Transverse colon (tissue), 4 donors: Measurements from ENCODE around the gene KRTAP5-1. TPM values are rescaled to one million over a fixed set of nuclear protein-coding genes. Genes with fewer than 3 reads are reported as not detected.

Source experiments
- DNase-seq: peaks from one replicate; pipeline ENCODE4 v3.0.0-alpha.2; 2019
- H3K27ac ChIP-seq, 4 donors: fragments of 200-600 bp; sonication (generic); 2 replicates each; pipeline ENCODE4 v1.5.1; 2016 to 2018; ENCODE audit warnings: inconsistent platforms in 4 of 4
- H3K27me3 ChIP-seq: fragments of 200-600 bp; sonication (generic); 2 replicates; pipeline ENCODE4 v1.5.1; 2017; ENCODE audit warnings: inconsistent platforms
- H3K36me3 ChIP-seq, 4 donors: fragments of 200-600 bp; sonication (generic); 2 replicates each; pipeline ENCODE4 v1.5.1; 2017 to 2019; ENCODE audit warnings: inconsistent platforms in 4 of 4
- H3K4me1 ChIP-seq, 4 donors: fragments of 200-600 bp; sonication (generic); 2 replicates each; pipeline ENCODE4 v1.5.1; 2017 to 2020; ENCODE audit warnings: inconsistent platforms in 4 of 4
- H3K4me3 ChIP-seq, 4 donors: fragments of 200-600 bp; sonication (generic); 1 replicate in 1 of 4; 2 replicates in 3 of 4; pipeline versions ENCODE4 v1.5.1 to v1.6.1; 2017 to 2019; ENCODE audit warnings: inconsistent platforms in 4 of 4
- H3K9me3 ChIP-seq, 2 donors: fragments of 200-600 bp; sonication (generic); 2 replicates each; pipeline ENCODE4 v1.5.1; 2017 to 2019; ENCODE audit warnings: inconsistent platforms in 2 of 2
- EP300 ChIP-seq: sonication (generic); formaldehyde crosslinking; IDR thresholded peaks from one replicate; pipeline ENCODE4 v1.6.1; 2017; ENCODE audit warnings: antibody characterized with exemption, low read depth
- POLR2A ChIP-seq: fragments of 450-650 bp; IDR thresholded peaks from one replicate; pipeline ENCODE4 v1.6.1; 2016; ENCODE audit warnings: antibody characterized with exemption, mild to moderate bottlenecking, moderate library complexity
- POLR2AphosphoS5 ChIP-seq, 3 donors: sonication (generic); formaldehyde crosslinking; IDR thresholded peaks; one replicate each; pipeline ENCODE4 v1.6.1; 2016; ENCODE audit warnings: antibody characterized with exemption in 3 of 3
- WGBS, 2 donors: methylation state at CpG; one replicate each; pipeline ENCODE4 v1.1.5; 2018; ENCODE audit warnings: low coverage in 1 of 2; 5-methylcytosine and 5-hydroxymethylcytosine counted together
- in situ Hi-C, 4 donors: fragments of 200-750 bp; cut with MboI; loops; one replicate each; pipeline versions ENCODE4 v1.15.0 to v1.15.1; 2017; ENCODE audit warnings: low sequenced_read_pairs in 3 of 4, low pct_ligation_motif_present in 1 of 4, low pct_unique_long_range_greater_than_20kb in 1 of 4
- intact Hi-C: fragments of 100-400 bp; cut with DNase I; formaldehyde crosslinking; loops from one replicate; pipeline ENCODE4 v1.15.1; 2023; ENCODE audit warnings: low total_unique reads
- total RNA-seq, 4 donors: library from RNA; depleted of rRNA; stranded (reverse); fragments of >200 nt; gene quantifications; one replicate each; pipeline ENCODE4 v1.1.0, GENCODE V29; 2016
- TF ChIP-seq, protein P1 (sequence below), 5 experiments: fragments of 200-600 bp in 3 of 5; fragments of 450-650 bp in 2 of 5; sonication (generic) in 3 of 5; IDR thresholded peaks; 1 replicate in 2 of 5; 2 replicates in 3 of 5; pipeline ENCODE4 v1.5.1; 2016 to 2017; ENCODE audit warnings: antibody characterized with exemption in 5 of 5, inconsistent platforms in 3 of 5, mild to moderate bottlenecking in 2 of 5, moderate library complexity in 1 of 5

The KRTAP5-1 gene
- total RNA-seq, 4 donors from 2014 or later: not detected

DNA sequence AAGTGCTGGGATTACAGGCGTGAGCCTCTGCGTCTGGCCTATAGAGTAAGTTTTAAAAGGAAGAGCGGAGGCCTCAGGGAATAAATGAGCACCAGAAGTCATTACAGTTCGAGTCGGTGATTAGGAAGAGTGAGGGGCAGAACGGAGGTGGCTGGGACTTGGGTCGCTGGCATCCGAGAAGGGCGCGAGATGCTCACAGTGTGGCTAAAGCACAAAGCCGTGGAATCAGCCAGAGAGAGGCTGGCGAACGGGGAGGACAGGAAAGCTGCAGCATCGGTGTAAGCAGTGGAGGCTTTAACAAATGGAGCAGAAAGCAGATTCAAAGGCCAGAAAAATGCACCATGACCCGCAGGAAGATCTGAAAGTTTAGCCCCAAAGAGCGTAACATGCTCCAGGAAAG is 39.5 kb upstream of the KRTAP5-1 start:
- H3K9me3 ChIP-seq: no peaks in the 10 kb centered on the region
- WGBS, 2 donors: 76 to 84% methylated on average over 16 of the region's 16 CpGs
- intact Hi-C loops (no loop called here), in situ Hi-C loops (no loop called here)
- TF ChIP-seq, protein P1, sequence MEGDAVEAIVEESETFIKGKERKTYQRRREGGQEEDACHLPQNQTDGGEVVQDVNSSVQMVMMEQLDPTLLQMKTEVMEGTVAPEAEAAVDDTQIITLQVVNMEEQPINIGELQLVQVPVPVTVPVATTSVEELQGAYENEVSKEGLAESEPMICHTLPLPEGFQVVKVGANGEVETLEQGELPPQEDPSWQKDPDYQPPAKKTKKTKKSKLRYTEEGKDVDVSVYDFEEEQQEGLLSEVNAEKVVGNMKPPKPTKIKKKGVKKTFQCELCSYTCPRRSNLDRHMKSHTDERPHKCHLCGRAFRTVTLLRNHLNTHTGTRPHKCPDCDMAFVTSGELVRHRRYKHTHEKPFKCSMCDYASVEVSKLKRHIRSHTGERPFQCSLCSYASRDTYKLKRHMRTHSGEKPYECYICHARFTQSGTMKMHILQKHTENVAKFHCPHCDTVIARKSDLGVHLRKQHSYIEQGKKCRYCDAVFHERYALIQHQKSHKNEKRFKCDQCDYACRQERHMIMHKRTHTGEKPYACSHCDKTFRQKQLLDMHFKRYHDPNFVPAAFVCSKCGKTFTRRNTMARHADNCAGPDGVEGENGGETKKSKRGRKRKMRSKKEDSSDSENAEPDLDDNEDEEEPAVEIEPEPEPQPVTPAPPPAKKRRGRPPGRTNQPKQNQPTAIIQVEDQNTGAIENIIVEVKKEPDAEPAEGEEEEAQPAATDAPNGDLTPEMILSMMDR (IDR thresholded peaks at IDR 0.05): no peak
- TF ChIP-seq POLR2AphosphoS5 (IDR thresholded peaks at IDR 0.05) (no peak), POLR2A (no peak), EP300 (no peak)
- H3K36me3 ChIP-seq: no peaks in the 10 kb centered on the region
- no peak overlapping the region for H3K4me3 ChIP-seq
- peaks cover 10% of the 10 kb centered on the region for H3K27me3 ChIP-seq
- no peak for DNase-seq
- peaks cover 0 to 7% (median 1%) of the 10 kb centered on the region in 4 donors for H3K4me1 ChIP-seq
- H3K27ac ChIP-seq: no peak overlapping the region

DNA sequence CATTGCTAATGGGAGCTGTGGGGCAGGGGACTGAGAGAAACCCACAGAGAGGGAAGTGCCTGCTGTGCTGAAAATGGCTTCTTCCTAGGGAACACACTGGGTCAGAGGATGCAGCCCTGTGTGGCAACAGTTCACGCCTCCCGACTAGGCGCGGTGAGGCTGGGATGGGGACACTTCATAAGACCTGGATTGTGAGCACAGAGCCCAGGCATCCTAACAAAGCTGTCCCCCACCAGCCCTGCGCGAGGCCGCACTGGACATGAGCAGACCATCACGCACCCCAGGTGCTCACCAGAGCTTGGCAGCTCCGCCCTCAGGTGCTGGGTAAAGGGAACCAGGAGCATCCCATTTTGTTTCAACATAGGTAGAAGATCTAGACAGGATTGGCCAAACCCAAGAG is 38.6 kb upstream of the KRTAP5-1 start:
- H3K27me3 ChIP-seq: peaks cover 10% of the 10 kb centered on the region
- in situ Hi-C loops: no loop called here
- H3K9me3 ChIP-seq: no peaks in the 10 kb centered on the region
- 89 to 93% methylated on average over 3 to 9 of the region's 9 CpGs for WGBS, 2 donors
- H3K4me1 ChIP-seq: peaks cover 0 to 2% (median 0%) of the 10 kb centered on the region in 4 donors
- TF ChIP-seq EP300 (no peak), POLR2A (no peak), POLR2AphosphoS5 (IDR thresholded peaks at IDR 0.05) (no peak)
- TF ChIP-seq, protein P1 (IDR thresholded peaks at IDR 0.05): no peak
- intact Hi-C loops: no loop called here
- H3K36me3 ChIP-seq: no peaks in the 10 kb centered on the region
- H3K27ac ChIP-seq: no peak overlapping the region
- H3K4me3 ChIP-seq: no peak overlapping the region
- DNase-seq: no peak

DNA sequence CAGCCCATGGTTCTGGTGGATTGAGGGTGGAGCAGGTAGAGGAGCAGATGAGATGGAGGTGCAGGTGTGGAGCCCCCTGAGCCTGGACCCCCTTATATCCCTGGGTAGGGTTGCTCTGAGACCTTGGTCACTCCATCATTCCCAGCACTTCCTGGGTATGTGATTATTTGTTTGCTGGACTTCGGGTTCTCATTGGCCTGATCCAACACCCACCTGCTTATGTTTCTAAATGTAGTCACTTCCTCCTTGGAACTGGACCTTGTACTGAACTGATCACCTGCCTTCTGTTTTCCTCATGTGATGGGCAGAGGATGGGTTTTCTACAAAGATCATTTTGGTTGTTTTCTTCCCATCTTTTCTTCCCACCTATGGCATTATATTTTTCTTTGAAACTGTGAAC is 37.0 kb upstream of the KRTAP5-1 start, which contains the start of gene KRTAP5-4:
TSS of gene KRTAP5-4 (minus strand) at position 53 of the 400 bp plus-strand sequence. CDS start at position 8, 45 bp downstream.
- no peak for DNase-seq
- H3K9me3 ChIP-seq: no peaks in the 10 kb centered on the region
- intact Hi-C loops: no loop called here
- no peak within 1 kb of the TSS for H3K27ac ChIP-seq
- 20% methylated on average over 1 of the region's 1 CpG; no CpG with 5 or more reads in 1 of the 2 donors for WGBS, 2 donors
- H3K27me3 ChIP-seq: peaks cover 13% of the 10 kb centered on the region
- H3K4me1 ChIP-seq: no peaks in the 10 kb centered on the region
- in situ Hi-C loops: no loop called here
- H3K4me3 ChIP-seq: no peak within 1 kb of the TSS
- no peaks in the 10 kb centered on the region for H3K36me3 ChIP-seq
- TF ChIP-seq EP300 (no peak), POLR2A (no peak), POLR2AphosphoS5 (IDR thresholded peaks at IDR 0.05) (no peak)
- TF ChIP-seq, protein P1 (IDR thresholded peaks at IDR 0.05): no peak

DNA sequence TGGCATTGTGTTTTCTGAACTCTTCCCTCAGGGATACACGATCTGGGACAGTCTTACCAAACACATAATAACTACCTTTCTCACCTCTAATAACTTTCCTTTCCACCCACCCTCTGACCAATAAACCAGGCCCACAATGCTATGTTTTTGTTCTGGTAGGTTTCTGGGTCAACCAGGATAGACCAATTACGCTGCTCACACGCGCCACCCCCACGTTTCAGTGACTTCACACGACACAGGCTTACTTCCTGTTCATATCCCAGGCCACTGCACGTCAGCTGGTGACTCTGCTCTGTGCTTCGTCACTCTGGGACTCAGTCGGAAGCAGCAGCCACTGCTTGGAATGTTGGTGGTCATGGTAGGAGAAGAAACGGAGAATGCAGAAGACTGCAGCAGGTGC is 34.4 kb upstream of the KRTAP5-1 start:
- no peaks in the 10 kb centered on the region for H3K4me1 ChIP-seq
- H3K27ac ChIP-seq: no peak overlapping the region
- H3K27me3 ChIP-seq: peaks cover 30% of the 10 kb centered on the region
- no peaks in the 10 kb centered on the region for H3K36me3 ChIP-seq
- intact Hi-C loops (no loop called here), in situ Hi-C loops (no loop called here)
- WGBS, 2 donors: 44 to 55% methylated on average over 5 to 10 of the region's 10 CpGs
- H3K9me3 ChIP-seq: no peaks in the 10 kb centered on the region
- DNase-seq: no peak
- TF ChIP-seq, protein P1 (IDR thresholded peaks at IDR 0.05): no peak
- no peak for TF ChIP-seq POLR2AphosphoS5 (IDR thresholded peaks at IDR 0.05)
- no peak for TF ChIP-seq EP300
- TF ChIP-seq POLR2A: no peak
- H3K4me3 ChIP-seq: no peak overlapping the region
